HEK293 (cell line): Measurements from ENCODE around the gene LRRC52.

Experiments used
- CTCF ChIA-PET: fragments of 350-600 bp; formaldehyde crosslinking; extraction: SDS; loops from one replicate; lab custom pipeline; 2021; ENCODE audit warnings: antibody characterized with exemption; lab: Yijun Ruan, JAX
- POLR2A ChIA-PET: fragments of 300-600 bp; formaldehyde crosslinking; extraction: SDS; loops from one replicate; lab custom pipeline; 2020; ENCODE audit warnings: antibody characterized with exemption, inconsistent platforms; lab: Yijun Ruan, JAX
- H3K27ac ChIP-seq: fragments of 200-500 bp; sonication (Bioruptor generic); 2 replicates; pipeline ENCODE4 v1.5.1; 2014; ENCODE audit warnings: low read depth, low read length, control low read depth, inconsistent platforms; ENCODE audit errors: extremely low read depth
- H3K36me3 ChIP-seq, 2 experiments: fragments of 200-500 bp in 1 of 2; sonication (Bioruptor generic) in 1 of 2; 1 replicate in 1 of 2; 2 replicates in 1 of 2; pipeline ENCODE4 v1.5.1; 2014 to 2017; ENCODE audit warnings: inconsistent platforms in 2 of 2, low read length in 2 of 2; ENCODE audit not compliant: control insufficient read depth in 2 of 2, insufficient read depth in 1 of 2
- H3K4me1 ChIP-seq: fragments of 200-500 bp; sonication (Bioruptor generic); 2 replicates; pipeline ENCODE4 v1.5.1; 2014; ENCODE audit warnings: mild to moderate bottlenecking, low read length, inconsistent platforms; ENCODE audit not compliant: control insufficient read depth, insufficient read depth
- H3K4me3 ChIP-seq: 2 replicates; pipeline ENCODE4 v1.5.1; 2011; ENCODE audit warnings: low read depth, mild to moderate bottlenecking, control low read depth, low read length, moderate library complexity
- H3K9me3 ChIP-seq: fragments of 200-500 bp; sonication (Bioruptor generic); 2 replicates; pipeline ENCODE4 v1.5.1; 2014; ENCODE audit warnings: low read depth, low read length, inconsistent platforms; ENCODE audit not compliant: control insufficient read depth, insufficient read depth
- EGR2 ChIP-seq: fragments of 450-650 bp; formaldehyde crosslinking; IDR thresholded peaks from 2 replicates; pipeline ENCODE4 v1.5.1; 2016; ENCODE audit warnings: low read depth, missing biosample characterization, missing genetic modification characterization
- GLI4 ChIP-seq: fragments of 450-650 bp; formaldehyde crosslinking; IDR thresholded peaks from 2 replicates; pipeline ENCODE4 v1.5.1; 2016; ENCODE audit warnings: missing biosample characterization, missing genetic modification characterization
- OVOL3 ChIP-seq: fragments of 450-650 bp; formaldehyde crosslinking; IDR thresholded peaks from 2 replicates; pipeline ENCODE4 v1.5.1; 2016; ENCODE audit warnings: missing biosample characterization, missing genetic modification characterization
- RBAK ChIP-seq: fragments of 450-650 bp; formaldehyde crosslinking; IDR thresholded peaks from 2 replicates; pipeline ENCODE4 v1.5.1; 2016; ENCODE audit warnings: missing biosample characterization, missing genetic modification characterization
- SETDB1 ChIP-seq: IDR thresholded peaks from one replicate; pipeline ENCODE4 v1.6.1; 2017; ENCODE audit warnings: mild to moderate bottlenecking, low read length, moderate library complexity, mixed read lengths; ENCODE audit not compliant: insufficient read length
- YY2 ChIP-seq: fragments of 450-650 bp; formaldehyde crosslinking; IDR thresholded peaks from 2 replicates; pipeline ENCODE4 v1.5.1; 2016; ENCODE audit warnings: missing biosample characterization, missing genetic modification characterization
- ZNF146 ChIP-seq: fragments of 450-650 bp; formaldehyde crosslinking; IDR thresholded peaks from 2 replicates; pipeline ENCODE4 v1.5.1; 2016; ENCODE audit warnings: missing biosample characterization, missing genetic modification characterization
- ZNF174 ChIP-seq: fragments of 450-650 bp; formaldehyde crosslinking; IDR thresholded peaks from 2 replicates; pipeline ENCODE4 v1.5.0; 2017; ENCODE audit warnings: missing biosample characterization, mild to moderate bottlenecking, missing genetic modification characterization
- ZNF18 ChIP-seq: fragments of 450-650 bp; formaldehyde crosslinking; IDR thresholded peaks from 2 replicates; pipeline ENCODE4 v1.5.1; 2016; ENCODE audit warnings: missing biosample characterization, missing genetic modification characterization
- ZNF341 ChIP-seq: fragments of 450-650 bp; formaldehyde crosslinking; IDR thresholded peaks from 2 replicates; pipeline ENCODE4; 2016; ENCODE audit warnings: low read depth, missing biosample characterization, missing genetic modification characterization
- ZNF521 ChIP-seq: fragments of 450-650 bp; formaldehyde crosslinking; IDR thresholded peaks from 2 replicates; pipeline ENCODE4 v1.5.1; 2017; ENCODE audit warnings: missing biosample characterization, mild to moderate bottlenecking, missing genetic modification characterization
- ZNF560 ChIP-seq: fragments of 450-650 bp; formaldehyde crosslinking; IDR thresholded peaks from 2 replicates; pipeline ENCODE4 v1.5.1; 2017; ENCODE audit warnings: missing biosample characterization, missing genetic modification characterization, borderline replicate concordance
- ZNF561 ChIP-seq: fragments of 450-650 bp; IDR thresholded peaks from 2 replicates; pipeline ENCODE4 v1.5.1; 2018; ENCODE audit warnings: missing biosample characterization, missing genetic modification characterization, borderline replicate concordance
- ZNF571 ChIP-seq: fragments of 450-650 bp; formaldehyde crosslinking; IDR thresholded peaks from 2 replicates; pipeline ENCODE4 v1.5.0; 2017; ENCODE audit warnings: missing biosample characterization, missing genetic modification characterization
- ZNF610 ChIP-seq: fragments of 450-650 bp; formaldehyde crosslinking; IDR thresholded peaks from 2 replicates; pipeline ENCODE4 v1.5.1; 2016; ENCODE audit warnings: missing biosample characterization, missing genetic modification characterization, borderline replicate concordance
- ZNF621 ChIP-seq: fragments of 450-650 bp; formaldehyde crosslinking; IDR thresholded peaks from 2 replicates; pipeline ENCODE4 v1.5.1; 2017; ENCODE audit warnings: missing biosample characterization, missing genetic modification characterization
- ZNF624 ChIP-seq: fragments of 450-650 bp; formaldehyde crosslinking; IDR thresholded peaks from 2 replicates; pipeline ENCODE4 v1.5.1; 2017; ENCODE audit warnings: missing biosample characterization, missing genetic modification characterization
- ZNF645 ChIP-seq: fragments of 450-650 bp; formaldehyde crosslinking; IDR thresholded peaks from 2 replicates; pipeline ENCODE4; 2016; ENCODE audit warnings: missing biosample characterization, missing genetic modification characterization
- ZNF701 ChIP-seq: fragments of 450-650 bp; formaldehyde crosslinking; IDR thresholded peaks from 2 replicates; pipeline ENCODE4 v1.5.1; 2016; ENCODE audit warnings: missing biosample characterization, missing genetic modification characterization
- ZNF76 ChIP-seq: fragments of 450-650 bp; formaldehyde crosslinking; IDR thresholded peaks from 2 replicates; pipeline ENCODE4; 2016; ENCODE audit warnings: low read depth, missing biosample characterization, missing genetic modification characterization, borderline replicate concordance
- ZNF792 ChIP-seq: fragments of 450-650 bp; formaldehyde crosslinking; IDR thresholded peaks from 2 replicates; pipeline ENCODE4 v1.5.1; 2016; ENCODE audit warnings: missing biosample characterization, missing genetic modification characterization
- ZNF837 ChIP-seq: fragments of 450-650 bp; formaldehyde crosslinking; IDR thresholded peaks from 2 replicates; pipeline ENCODE4 v1.5.1; 2016; ENCODE audit warnings: missing biosample characterization, missing genetic modification characterization

The LRRC52 gene

GRCh38 chr1:165570078-165570477, 26.3 kb downstream of the LRRC52 start:
- H3K27ac ChIP-seq: no peak overlapping the region
- ChIA-PET POLR2A (no interaction called here), CTCF (interaction anchor here (1.0 kb wide), 1 partner anchor 178 kb away, joined by 3 read pairs; no protein-coding TSS in a partner anchor)
- H3K4me3 ChIP-seq: no peak overlapping the region
- TF ChIP-seq ZNF624: no peak
- no peak for TF ChIP-seq ZNF174
- no peaks in the 10 kb centered on the region for H3K36me3 ChIP-seq
- H3K9me3 ChIP-seq: no peaks in the 10 kb centered on the region
- no peaks in the 10 kb centered on the region for H3K4me1 ChIP-seq

DNA sequence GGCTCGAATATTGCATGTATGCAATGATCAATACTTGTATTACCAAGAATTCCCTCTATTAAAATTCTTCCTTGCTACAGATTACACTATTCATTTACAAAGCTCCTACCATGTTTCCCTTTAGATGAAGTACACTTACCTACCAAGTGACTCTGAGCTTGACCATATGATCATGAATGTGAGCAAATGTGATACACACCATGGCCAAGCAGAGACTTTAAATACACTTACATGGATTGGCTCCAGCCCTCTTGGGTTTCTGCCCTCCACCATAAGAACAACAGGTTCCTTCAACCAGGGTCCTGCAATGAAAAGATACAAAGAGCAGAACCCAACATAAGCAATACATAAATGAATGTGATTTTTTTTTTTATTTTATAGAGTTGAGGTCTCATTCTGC, 30.0 kb downstream of the LRRC52 start:
- TF ChIP-seq ZNF76 (tag by site-specific recombination) (no peak), EGR2 (tag by site-specific recombination) (no peak)
- POLR2A ChIA-PET: no interaction called here

GRCh38 chr1:165574295-165574694, 30.5 kb downstream of the LRRC52 start:
- TF ChIP-seq ZNF645 (tag by site-specific recombination) (no peak), ZNF837 (tag by site-specific recombination) (no peak), SETDB1 (no peak), YY2 (tag by site-specific recombination) (no peak), RBAK (tag by site-specific recombination) (peak; percentile 86)
- Histone ChIP-seq H3K4me3 (no peak overlapping the region), H3K4me1 (no peaks in the 10 kb centered on the region), H3K9me3 (no peaks in the 10 kb centered on the region), H3K27ac (no peak overlapping the region), H3K36me3 (no peaks in the 10 kb centered on the region)
- ChIA-PET POLR2A (no interaction called here), CTCF (interaction anchor here (0.7 to 3.4 kb wide), 5 partner anchors 13 to 316 kb away, joined by 3 to 13 read pairs (median 3); no protein-coding TSS in a partner anchor)

More for the DNA sequence above, 30.0 kb downstream of the LRRC52 start:
- CTCF ChIA-PET: no interaction called here
- no peaks in the 10 kb centered on the region for H3K9me3 ChIP-seq
- no peaks in the 10 kb centered on the region for H3K36me3 ChIP-seq
- no peak overlapping the region for H3K4me3 ChIP-seq
- H3K4me1 ChIP-seq: no peaks in the 10 kb centered on the region
- no peak overlapping the region for H3K27ac ChIP-seq

GRCh38 chr1:165575468-165576099, 31.8 kb downstream of the LRRC52 start:
- CTCF ChIA-PET: interaction anchor here (0.7 to 3.4 kb wide), 5 partner anchors 15 to 317 kb away, joined by 3 to 13 read pairs (median 3); no protein-coding TSS in a partner anchor

More at GRCh38 chr1:165575468-165576099, 31.8 kb downstream of the LRRC52 start:
- H3K9me3 ChIP-seq: no peaks in the 10 kb centered on the region
- H3K4me1 ChIP-seq: no peaks in the 10 kb centered on the region
- H3K36me3 ChIP-seq: no peaks in the 10 kb centered on the region
- H3K27ac ChIP-seq: no peak overlapping the region
- TF ChIP-seq OVOL3 (tag by site-specific recombination) (no peak), ZNF146 (no peak), ZNF18 (tag by site-specific recombination) (no peak), ZNF610 (tag by site-specific recombination) (no peak), GLI4 (tag by site-specific recombination) (no peak), ZNF341 (tag by site-specific recombination) (no peak), ZNF521 (tag by site-specific recombination) (no peak), ZNF571 (no peak), ZNF701 (no peak), ZNF621 (no peak), ZNF792 (tag by site-specific recombination) (no peak), ZNF560 (tag by site-specific recombination) (no peak), ZNF561 (tag by site-specific recombination) (no peak)
- POLR2A ChIA-PET: no interaction called here
- H3K4me3 ChIP-seq: no peak overlapping the region
